Liver (tissue), 9 donors: ENCODE data around the gene TCTN2. TPM values are rescaled to one million over a fixed set of nuclear protein-coding genes. Genes with fewer than 3 reads are reported as not detected.

Source experiments
- DNase-seq: peaks from one replicate; pipeline ENCODE4 v3.0.0-alpha.2; 2017; ENCODE audit warnings: low spot score
- H3K27ac ChIP-seq, 2 donors: one replicate each; pipeline ENCODE4 v1.7.0; 2013; ENCODE audit warnings: inconsistent platforms in 2 of 2, low read length in 2 of 2, control low read depth in 1 of 2, low read depth in 1 of 2, mild to moderate bottlenecking in 1 of 2
- H3K27me3 ChIP-seq, 4 donors: one replicate each; pipeline versions ENCODE4 v1.6.1 to v1.7.0; 2013; ENCODE audit warnings: low read length in 3 of 4, inconsistent platforms in 1 of 4, mild to moderate bottlenecking in 1 of 4, moderate library complexity in 1 of 4; ENCODE audit not compliant: control insufficient read depth in 4 of 4, insufficient read depth in 4 of 4
- H3K36me3 ChIP-seq, 4 donors: one replicate each; pipeline versions ENCODE4 v1.6.1 to v1.7.0; 2013; ENCODE audit warnings: low read length in 3 of 4, mild to moderate bottlenecking in 3 of 4, low read depth in 1 of 4, moderate library complexity in 1 of 4; ENCODE audit not compliant: control insufficient read depth in 4 of 4, insufficient read depth in 3 of 4
- H3K4me1 ChIP-seq, 4 donors: one replicate each; pipeline versions ENCODE4 v1.6.1 to v1.7.0; 2013; ENCODE audit warnings: low read length in 3 of 4, mild to moderate bottlenecking in 3 of 4, moderate library complexity in 1 of 4; ENCODE audit not compliant: control insufficient read depth in 4 of 4, insufficient read depth in 4 of 4
- H3K4me3 ChIP-seq, 3 donors: one replicate each; pipeline versions ENCODE4 v1.6.1 to v1.7.0; 2013; ENCODE audit warnings: low read length in 3 of 3, control low read depth in 1 of 3, low read depth in 1 of 3, mild to moderate bottlenecking in 1 of 3
- H3K9ac ChIP-seq, 2 donors: one replicate each; pipeline ENCODE4 v1.7.0; 2013; ENCODE audit warnings: low read length in 2 of 2, mild to moderate bottlenecking in 2 of 2, moderate library complexity in 2 of 2, control low read depth in 1 of 2, low read depth in 1 of 2
- H3K9me3 ChIP-seq, 4 donors: one replicate each; pipeline versions ENCODE4 v1.6.1 to v1.7.0; 2013; ENCODE audit warnings: low read length in 3 of 4; ENCODE audit not compliant: control insufficient read depth in 4 of 4
- FOXA1 ChIP-seq: IDR thresholded peaks from 2 replicates; pipeline ENCODE4 v1.6.1; 2016; ENCODE audit warnings: antibody characterized with exemption
- FOXA2 ChIP-seq: IDR thresholded peaks from 2 replicates; pipeline ENCODE4 v1.6.1; 2016; ENCODE audit warnings: antibody characterized with exemption
- GABPA ChIP-seq, 2 donors: IDR thresholded peaks in 1 of 2; conservative IDR thresholded peaks in 1 of 2; 2 replicates each; pipeline ENCODE4 v1.6.1; 2016; ENCODE audit warnings: antibody characterized with exemption in 2 of 2, mild to moderate bottlenecking in 1 of 2, moderate library complexity in 1 of 2
- HNF4A ChIP-seq, 2 donors: conservative IDR thresholded peaks; 2 replicates each; pipeline ENCODE4 v1.6.1; 2016; ENCODE audit warnings: antibody characterized with exemption in 2 of 2, mild to moderate bottlenecking in 2 of 2
- HNF4G ChIP-seq: IDR thresholded peaks from 2 replicates; pipeline ENCODE4 v1.6.1; 2016; ENCODE audit warnings: antibody characterized with exemption
- JUND ChIP-seq, 2 donors: IDR thresholded peaks; 2 replicates each; pipeline ENCODE4 v1.6.1; 2016; ENCODE audit warnings: antibody characterized with exemption in 2 of 2
- MAX ChIP-seq: IDR thresholded peaks from 2 replicates; pipeline ENCODE4 v1.6.1; 2016; ENCODE audit warnings: antibody characterized with exemption
- NR2F2 ChIP-seq: IDR thresholded peaks from 2 replicates; pipeline ENCODE4 v1.6.1; 2016; ENCODE audit warnings: antibody characterized with exemption
- RAD21 ChIP-seq, 2 donors: IDR thresholded peaks; 2 replicates each; pipeline ENCODE4 v1.6.1; 2016; ENCODE audit warnings: antibody characterized with exemption in 2 of 2, mild to moderate bottlenecking in 2 of 2
- REST ChIP-seq: IDR thresholded peaks from 2 replicates; pipeline ENCODE4 v1.6.1; 2016; ENCODE audit warnings: antibody characterized with exemption, mild to moderate bottlenecking
- RXRA ChIP-seq, 2 donors: IDR thresholded peaks; 2 replicates each; pipeline ENCODE4 v1.6.1; 2017 to 2018; ENCODE audit warnings: antibody characterized with exemption in 2 of 2, mild to moderate bottlenecking in 1 of 2
- SP1 ChIP-seq: IDR thresholded peaks from 2 replicates; pipeline ENCODE4 v1.6.1; 2018; ENCODE audit warnings: antibody characterized with exemption, mild to moderate bottlenecking
- TAF1 ChIP-seq: conservative IDR thresholded peaks from 2 replicates; pipeline ENCODE4 v1.6.1; 2016; ENCODE audit warnings: antibody characterized with exemption, mild to moderate bottlenecking
- YY1 ChIP-seq: IDR thresholded peaks from 2 replicates; pipeline ENCODE4 v1.6.1; 2016; ENCODE audit warnings: antibody characterized with exemption, mild to moderate bottlenecking
- ZBTB33 ChIP-seq: IDR thresholded peaks from 2 replicates; pipeline ENCODE4 v1.6.1; 2016; ENCODE audit warnings: antibody characterized with exemption
- WGBS: extraction: QIAGEN DNeasy Blood & Tissue Kit; methylation state at CpG from one replicate; pipeline ENCODE4 v1.1.7; 2013; 5-methylcytosine and 5-hydroxymethylcytosine counted together
- polyA plus RNA-seq, 2 donors: library from polyadenylated mRNA; stranded (reverse) in 1 of 2; unstranded in 1 of 2; fragments of 200-250 nt in 1 of 2; fragments of >200 nt in 1 of 2; fragmentation: Nextera tagmentation in 1 of 2; extraction: Ambion mirVana in 1 of 2; gene quantifications; one replicate each; pipeline versions ENCODE4 v1.2.1 to v1.2.3, GENCODE V29; 2013 to 2015
- total RNA-seq, 2 donors: library from RNA; depleted of rRNA; stranded (reverse); fragments of >200 nt; gene quantifications; one replicate each; pipeline ENCODE4 v1.2.3, GENCODE V29; 2014
- TF ChIP-seq, protein P1 (sequence below): IDR thresholded peaks from 2 replicates; pipeline ENCODE4 v1.6.1; 2016; ENCODE audit warnings: antibody characterized with exemption
- donor health status: healthy.
- donor health status: healthy.
- donor health status: healthy.
- donor health status: healthy.
- donor health status: healthy.

Gene TCTN2
- total and polyA plus RNA-seq, 4 donors = 0.38 to 1.9 (median 1.2) TPM

GRCh38 chr12:123634142-123634561 is 36.8 kb upstream of the TCTN2 start:
- Histone ChIP-seq H3K4me1 (peaks cover 0 to 22% (median 16%) of the 10 kb centered on the region in 4 donors), H3K9me3 (no peaks in the 10 kb centered on the region), H3K4me3 (peak overlapping the region; percentile 68 to 100 (median 88)), H3K36me3 (peaks cover 8 to 20% (median 13%) of the 10 kb centered on the region in 4 donors), H3K9ac (peak overlapping the region; percentile 90 to 92), H3K27me3 (no peaks in the 10 kb centered on the region), H3K27ac (peak overlapping the region; percentile 72 to 75)
- DNase-seq = no peak
- no peak for TF ChIP-seq RAD21 (IDR thresholded peaks at IDR 0.05)
- no peak for TF ChIP-seq HNF4A (conservative IDR thresholded peaks at IDR 0.05)
- TF ChIP-seq JUND (IDR thresholded peaks at IDR 0.05) = no peak
- TF ChIP-seq SP1 = no peak
- no peak for TF ChIP-seq FOXA2
- TF ChIP-seq NR2F2 = no peak
- TF ChIP-seq, protein P1, sequence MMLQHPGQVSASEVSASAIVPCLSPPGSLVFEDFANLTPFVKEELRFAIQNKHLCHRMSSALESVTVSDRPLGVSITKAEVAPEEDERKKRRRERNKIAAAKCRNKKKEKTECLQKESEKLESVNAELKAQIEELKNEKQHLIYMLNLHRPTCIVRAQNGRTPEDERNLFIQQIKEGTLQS = no peak
- TF ChIP-seq REST = no peak
- TF ChIP-seq YY1 = no peak
- 15% methylated on average over 19 of the region's 19 CpGs for WGBS

DNA sequence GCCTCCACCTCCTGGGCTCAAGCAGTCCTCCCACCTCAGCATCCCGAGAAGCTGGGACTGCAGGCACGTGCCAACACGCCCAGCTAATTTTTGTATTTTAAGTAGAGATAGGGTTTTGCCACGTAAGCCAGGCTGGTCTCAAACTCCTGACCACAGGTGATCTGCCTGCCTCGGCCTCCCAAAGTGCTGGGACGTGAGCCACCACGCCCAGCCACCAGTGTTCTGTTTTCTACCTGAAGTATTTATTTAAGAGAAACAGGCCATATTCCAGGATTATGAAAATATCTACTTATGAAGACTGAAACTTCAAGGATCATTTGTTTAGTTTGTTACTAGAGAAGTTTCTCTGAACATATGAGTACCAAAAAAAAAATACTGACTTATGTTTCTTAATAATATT is 27.0 kb upstream of the TCTN2 start:
- no peak for TF ChIP-seq HNF4G
- TF ChIP-seq REST = no peak
- TF ChIP-seq TAF1 = no peak
- TF ChIP-seq HNF4A (conservative IDR thresholded peaks at IDR 0.05) = no peak
- TF ChIP-seq MAX = no peak
- TF ChIP-seq GABPA (IDR thresholded peaks at IDR 0.05 in 1 of 2, conservative IDR thresholded peaks at IDR 0.05 in 1 of 2) = no peak
- TF ChIP-seq ZBTB33 = no peak
- no peak for TF ChIP-seq FOXA1
- no peak for TF ChIP-seq JUND (IDR thresholded peaks at IDR 0.05)
- TF ChIP-seq NR2F2 = no peak
- no peak for TF ChIP-seq RXRA (IDR thresholded peaks at IDR 0.05)
- Histone ChIP-seq H3K4me3 (no peak overlapping the region), H3K9me3 (no peaks in the 10 kb centered on the region), H3K4me1 (no peaks in the 10 kb centered on the region), H3K27ac (no peak overlapping the region), H3K27me3 (no peaks in the 10 kb centered on the region), H3K36me3 (peaks cover 2 to 34% (median 17%) of the 10 kb centered on the region in 4 donors), H3K9ac (no peak overlapping the region)
- WGBS = 94% methylated on average over 7 of the region's 7 CpGs
- DNase-seq = no peak
